Astrocyte (in vitro differentiated cells and primary cell): ENCODE data around the gene DAZAP1.

Source experiments
- EZH2 ChIP-seq: IDR thresholded peaks from 2 replicates; pipeline ENCODE4 v1.6.1; 2012; ENCODE audit warnings: mild to moderate bottlenecking, low read length, inconsistent platforms; ENCODE audit not compliant: insufficient read depth
- TF ChIP-seq, protein P1 (sequence below): IDR thresholded peaks from 2 replicates; pipeline ENCODE4 v1.5.1; 2011; ENCODE audit warnings: low read depth, mild to moderate bottlenecking, inconsistent platforms, low read length, moderate library complexity; ENCODE audit not compliant: insufficient read depth

DNA sequence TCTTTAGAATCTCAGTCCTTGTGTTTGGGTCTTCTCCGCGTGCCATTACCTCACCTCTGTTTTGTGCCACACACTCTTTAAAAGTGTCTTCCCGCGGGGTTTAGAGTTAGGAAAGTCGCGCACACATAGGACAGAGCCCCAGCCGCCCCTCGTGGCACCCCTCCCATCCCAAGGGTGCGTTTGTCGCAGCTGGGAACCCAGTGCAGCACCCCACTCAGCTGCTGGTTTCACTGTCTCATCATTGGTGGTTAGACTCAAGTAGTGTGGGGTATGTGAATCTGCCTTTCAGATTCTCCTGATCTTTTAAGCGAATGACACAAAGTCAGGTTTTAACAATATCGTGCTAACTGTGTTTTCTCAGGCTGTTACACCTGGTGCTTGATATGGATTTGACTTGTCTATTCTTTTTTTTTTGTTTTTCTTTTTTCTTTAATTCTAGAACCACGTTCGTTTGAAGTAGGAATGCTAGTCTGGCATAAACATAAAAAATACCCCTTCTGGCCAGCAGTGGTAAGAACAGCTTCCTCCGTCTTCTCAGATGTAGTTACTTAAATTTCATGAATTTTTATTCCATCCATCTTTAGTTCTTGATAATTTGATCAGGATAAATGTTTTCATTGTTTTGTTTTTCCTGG lies 43.2 kb upstream of the DAZAP1 start:
- TF ChIP-seq, protein P1, sequence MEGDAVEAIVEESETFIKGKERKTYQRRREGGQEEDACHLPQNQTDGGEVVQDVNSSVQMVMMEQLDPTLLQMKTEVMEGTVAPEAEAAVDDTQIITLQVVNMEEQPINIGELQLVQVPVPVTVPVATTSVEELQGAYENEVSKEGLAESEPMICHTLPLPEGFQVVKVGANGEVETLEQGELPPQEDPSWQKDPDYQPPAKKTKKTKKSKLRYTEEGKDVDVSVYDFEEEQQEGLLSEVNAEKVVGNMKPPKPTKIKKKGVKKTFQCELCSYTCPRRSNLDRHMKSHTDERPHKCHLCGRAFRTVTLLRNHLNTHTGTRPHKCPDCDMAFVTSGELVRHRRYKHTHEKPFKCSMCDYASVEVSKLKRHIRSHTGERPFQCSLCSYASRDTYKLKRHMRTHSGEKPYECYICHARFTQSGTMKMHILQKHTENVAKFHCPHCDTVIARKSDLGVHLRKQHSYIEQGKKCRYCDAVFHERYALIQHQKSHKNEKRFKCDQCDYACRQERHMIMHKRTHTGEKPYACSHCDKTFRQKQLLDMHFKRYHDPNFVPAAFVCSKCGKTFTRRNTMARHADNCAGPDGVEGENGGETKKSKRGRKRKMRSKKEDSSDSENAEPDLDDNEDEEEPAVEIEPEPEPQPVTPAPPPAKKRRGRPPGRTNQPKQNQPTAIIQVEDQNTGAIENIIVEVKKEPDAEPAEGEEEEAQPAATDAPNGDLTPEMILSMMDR = peak; percentile 38
- TF ChIP-seq EZH2 = no peak
